ENCODE measurements around the gene KIZ.

GRCh38 chr20:21206584-21206983, 80.7 kb downstream of the KIZ start:
- no peak for TF ChIP-seq POLR2A (IDR thresholded peaks at IDR 0.05)
- TF ChIP-seq, protein P1, sequence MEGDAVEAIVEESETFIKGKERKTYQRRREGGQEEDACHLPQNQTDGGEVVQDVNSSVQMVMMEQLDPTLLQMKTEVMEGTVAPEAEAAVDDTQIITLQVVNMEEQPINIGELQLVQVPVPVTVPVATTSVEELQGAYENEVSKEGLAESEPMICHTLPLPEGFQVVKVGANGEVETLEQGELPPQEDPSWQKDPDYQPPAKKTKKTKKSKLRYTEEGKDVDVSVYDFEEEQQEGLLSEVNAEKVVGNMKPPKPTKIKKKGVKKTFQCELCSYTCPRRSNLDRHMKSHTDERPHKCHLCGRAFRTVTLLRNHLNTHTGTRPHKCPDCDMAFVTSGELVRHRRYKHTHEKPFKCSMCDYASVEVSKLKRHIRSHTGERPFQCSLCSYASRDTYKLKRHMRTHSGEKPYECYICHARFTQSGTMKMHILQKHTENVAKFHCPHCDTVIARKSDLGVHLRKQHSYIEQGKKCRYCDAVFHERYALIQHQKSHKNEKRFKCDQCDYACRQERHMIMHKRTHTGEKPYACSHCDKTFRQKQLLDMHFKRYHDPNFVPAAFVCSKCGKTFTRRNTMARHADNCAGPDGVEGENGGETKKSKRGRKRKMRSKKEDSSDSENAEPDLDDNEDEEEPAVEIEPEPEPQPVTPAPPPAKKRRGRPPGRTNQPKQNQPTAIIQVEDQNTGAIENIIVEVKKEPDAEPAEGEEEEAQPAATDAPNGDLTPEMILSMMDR (IDR thresholded peaks at IDR 0.05) = no peak

Data from heart left ventricle (tissue), 13 donors.